GF-D8 (cell line): ENCODE measurements around the gene STC2.
"Not testable (repeated sequence)": the region's sequence is repeated elsewhere in the genome, so short reads cannot be mapped to it uniquely, and the experiment has no call there.

Experiments used
- DNase-seq: peaks from one replicate; lab custom pipeline; 2025; lab: John Stamatoyannopoulos, UW

Gene STC2, protein sequence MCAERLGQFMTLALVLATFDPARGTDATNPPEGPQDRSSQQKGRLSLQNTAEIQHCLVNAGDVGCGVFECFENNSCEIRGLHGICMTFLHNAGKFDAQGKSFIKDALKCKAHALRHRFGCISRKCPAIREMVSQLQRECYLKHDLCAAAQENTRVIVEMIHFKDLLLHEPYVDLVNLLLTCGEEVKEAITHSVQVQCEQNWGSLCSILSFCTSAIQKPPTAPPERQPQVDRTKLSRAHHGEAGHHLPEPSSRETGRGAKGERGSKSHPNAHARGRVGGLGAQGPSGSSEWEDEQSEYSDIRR

DNA sequence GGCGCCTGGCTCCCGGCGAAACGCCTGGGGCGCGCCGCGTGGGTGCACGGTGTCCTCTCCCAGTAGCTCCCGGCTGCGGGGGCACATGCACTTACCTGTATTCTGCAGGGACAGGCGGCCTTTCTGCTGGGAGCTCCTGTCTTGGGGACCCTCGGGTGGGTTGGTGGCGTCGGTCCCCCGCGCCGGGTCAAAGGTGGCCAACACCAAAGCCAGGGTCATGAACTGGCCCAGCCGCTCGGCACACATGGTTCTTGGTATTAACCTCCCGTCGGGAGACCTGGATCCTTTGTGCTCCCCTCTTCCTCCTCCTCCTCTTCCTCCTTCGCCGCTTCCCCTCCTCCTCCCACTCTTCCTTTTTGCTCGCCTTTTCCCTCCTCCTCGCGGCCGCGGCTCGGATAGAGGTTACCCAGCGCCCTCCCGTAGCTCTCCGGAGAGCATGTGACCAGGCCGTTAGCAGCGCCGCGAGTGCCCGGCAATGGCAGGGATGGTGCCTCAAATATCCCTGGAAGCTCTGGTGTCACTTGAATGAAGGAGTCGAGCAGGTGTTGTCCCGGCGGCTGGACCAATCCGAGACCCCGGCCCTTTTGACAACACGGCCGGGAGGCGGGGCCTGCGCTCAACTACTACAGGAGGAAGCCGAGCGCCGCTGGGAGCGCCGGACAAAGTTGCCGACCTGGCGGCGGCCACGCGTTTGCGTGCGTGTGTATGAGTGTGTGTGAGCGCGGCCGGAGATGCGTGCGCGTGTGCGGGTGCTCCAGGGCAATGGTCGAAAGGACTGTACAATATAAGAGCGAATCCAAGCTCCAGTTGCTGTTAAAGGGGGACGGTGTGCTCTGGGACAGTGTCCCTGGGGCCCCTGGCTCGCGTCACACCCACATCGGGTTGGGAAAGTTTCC is at the start of gene STC2:
Gene STC2, minus strand, starts transcription at position 467 of the 896 bp plus-strand sequence. Its CDS starts 221 bp downstream, at position 246.
- peak; percentile 78 for DNase-seq

DNA sequence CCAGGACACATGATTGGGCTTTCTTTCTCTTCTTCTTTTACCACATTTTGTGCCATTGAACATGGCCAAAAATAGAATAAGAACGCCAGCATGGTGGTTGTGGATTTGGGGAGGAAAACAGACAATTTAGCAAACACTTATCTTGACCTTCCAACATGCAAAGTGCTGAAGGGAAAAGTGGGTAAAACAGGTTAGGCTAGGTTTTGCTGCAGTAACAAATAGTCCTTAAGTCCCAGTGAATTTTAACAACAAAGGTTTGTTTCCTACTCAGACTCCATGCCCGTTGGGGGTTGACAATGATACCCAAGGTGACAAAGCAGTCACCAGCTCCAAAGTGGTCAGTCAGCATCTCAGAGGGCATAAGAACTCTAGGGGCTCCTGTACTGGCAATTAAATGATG is 43.2 kb upstream of the STC2 start:
- no peak for DNase-seq

GRCh38 chr5:173363406-173363805 is 35.2 kb upstream of the STC2 start:
- not testable (repeated sequence) for DNase-seq

DNA sequence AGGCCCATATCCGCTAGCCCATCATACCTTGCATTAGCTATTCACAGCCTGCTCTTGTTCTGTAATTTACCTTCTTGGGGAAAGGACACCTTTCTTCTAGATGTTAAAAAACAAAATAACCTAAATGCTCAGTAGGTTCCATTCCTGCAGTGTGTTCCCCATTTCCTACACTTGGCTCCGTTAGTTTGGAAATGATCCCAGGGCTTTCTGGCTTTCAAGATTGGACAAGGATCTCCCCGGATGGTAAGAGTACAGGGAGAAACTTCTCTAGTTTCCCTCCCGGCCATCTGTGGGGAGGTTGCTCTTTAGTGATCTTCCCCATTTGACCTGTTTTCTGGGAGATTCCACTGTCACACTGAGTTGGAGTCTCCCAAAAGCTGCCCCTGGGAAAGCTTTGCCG is 27.3 kb upstream of the STC2 start:
- no peak for DNase-seq

DNA sequence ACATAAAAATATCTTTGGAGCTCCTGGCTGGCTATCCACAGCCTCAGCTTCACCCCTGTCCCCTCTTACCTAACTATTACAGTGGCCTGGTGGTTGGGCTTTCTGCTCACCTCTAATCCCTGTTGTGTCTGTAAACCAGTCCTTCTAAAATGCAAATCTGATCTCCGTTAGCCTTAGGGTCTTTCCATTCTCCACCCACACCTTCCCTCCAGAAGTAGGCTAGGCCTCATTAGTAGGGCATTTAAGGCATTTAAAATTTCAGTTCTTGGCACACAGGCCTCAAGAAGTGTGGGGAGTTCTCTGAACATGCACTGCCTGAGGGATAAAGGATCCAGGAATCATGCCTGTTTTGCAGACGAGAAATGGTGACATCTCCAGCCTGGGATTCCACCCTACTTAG is 26.4 kb upstream of the STC2 start:
- no peak for DNase-seq

DNA sequence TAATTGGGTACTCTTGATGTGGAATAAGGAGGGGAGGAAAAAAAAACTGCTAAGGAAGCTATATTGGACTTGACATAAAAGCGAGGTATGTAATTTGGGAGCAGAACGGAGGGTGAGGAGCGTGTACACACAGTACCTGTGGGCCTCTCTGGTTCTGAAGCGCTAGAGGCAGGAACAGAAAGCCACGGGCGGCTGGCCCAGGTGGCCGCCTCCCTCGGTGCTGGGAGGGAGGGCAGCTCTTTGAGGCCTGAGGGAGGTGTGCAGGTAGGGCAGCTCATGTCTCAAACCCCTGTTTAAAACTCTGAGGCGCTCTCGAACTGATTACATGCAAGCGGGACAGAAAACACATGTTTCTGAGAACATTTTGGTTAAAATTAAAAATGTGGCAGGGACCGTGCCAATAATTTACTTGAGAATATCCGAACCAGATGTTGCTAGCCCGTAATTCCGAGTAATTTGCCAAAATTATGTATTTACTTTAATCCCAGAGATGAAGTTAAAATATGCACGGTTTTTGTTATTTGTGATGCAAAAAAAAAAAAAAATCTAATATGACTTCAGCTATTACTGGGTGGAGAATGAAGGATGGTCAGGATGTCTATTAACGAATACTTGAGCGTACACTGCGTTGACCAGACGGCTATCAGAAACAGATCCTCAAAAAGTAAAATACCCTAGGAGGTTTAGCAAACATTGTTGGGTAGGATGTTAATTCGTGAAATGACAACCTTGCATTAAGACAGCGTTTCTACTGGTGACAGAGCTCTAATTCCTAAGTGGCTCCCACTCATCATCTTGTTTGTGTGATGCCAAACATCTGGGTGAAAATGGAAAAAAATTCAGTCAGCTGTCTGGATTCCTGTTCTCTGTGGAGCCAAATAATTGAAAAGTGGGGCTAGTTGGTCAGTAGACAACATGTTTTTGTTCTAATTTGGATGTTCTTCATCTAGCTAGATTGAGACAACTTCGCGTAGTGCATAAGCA is 24.4 kb upstream of the STC2 start:
- no peak for DNase-seq

GRCh38 chr5:173342813-173343755 is 14.9 kb upstream of the STC2 start:
- DNase-seq: no peak

DNA sequence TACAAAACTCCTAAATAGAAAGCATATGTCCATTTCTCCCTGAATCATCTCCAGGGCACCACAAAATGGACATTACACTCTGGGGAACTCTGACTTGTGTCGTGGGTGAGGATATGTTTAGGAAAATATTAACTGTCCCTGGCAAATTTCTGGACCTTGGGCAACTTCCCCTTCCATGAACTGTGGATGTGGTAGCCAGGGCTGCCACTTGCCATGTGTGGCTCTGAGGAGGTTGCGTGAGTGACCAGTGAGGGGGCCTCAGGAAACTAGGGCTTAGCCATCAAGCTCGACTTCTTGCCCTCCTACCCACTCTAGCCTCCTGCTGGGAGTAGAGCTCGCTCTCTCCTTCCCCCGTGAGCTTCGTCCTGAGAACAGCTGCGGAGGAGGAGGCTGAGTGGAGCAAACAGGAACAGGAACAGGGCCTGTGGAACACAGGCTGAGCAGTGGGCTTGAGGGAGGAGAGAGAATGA is 13.8 kb upstream of the STC2 start:
- peak; percentile 14 for DNase-seq

- no peak for DNase-seq
These were observed 12.8 kb upstream of the STC2 start for GRCh38 chr5:173340984-173341383.

GRCh38 chr5:173340451-173340850 is 12.2 kb upstream of the STC2 start:
- no peak for DNase-seq

GRCh38 chr5:173339286-173339685 is 11.1 kb upstream of the STC2 start:
- DNase-seq: no peak

- DNase-seq: no peak
These were observed 10.3 kb upstream of the STC2 start for GRCh38 chr5:173338380-173339015.

DNA sequence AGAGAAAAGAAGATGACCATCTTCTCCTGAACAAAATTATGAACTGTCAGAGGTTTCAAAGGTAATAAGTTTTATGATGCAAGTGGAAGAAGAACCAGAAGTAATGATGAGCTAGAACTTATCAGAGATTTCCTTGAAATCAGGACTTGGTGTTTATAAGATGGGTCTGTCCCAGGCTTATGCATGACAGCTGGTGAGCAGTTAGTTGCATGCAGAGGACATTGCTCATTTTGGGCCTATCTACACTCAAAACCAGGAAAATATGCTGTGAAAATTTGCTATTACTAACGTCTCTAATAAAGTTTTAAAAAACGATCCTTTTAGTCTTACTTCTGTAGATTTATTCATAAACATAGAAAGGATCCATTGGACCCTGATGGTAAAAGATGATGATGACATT is 6.6 kb upstream of the STC2 start:
- DNase-seq: no peak

GRCh38 chr5:173333925-173334661 is 5.9 kb upstream of the STC2 start:
- DNase-seq: no peak

DNA sequence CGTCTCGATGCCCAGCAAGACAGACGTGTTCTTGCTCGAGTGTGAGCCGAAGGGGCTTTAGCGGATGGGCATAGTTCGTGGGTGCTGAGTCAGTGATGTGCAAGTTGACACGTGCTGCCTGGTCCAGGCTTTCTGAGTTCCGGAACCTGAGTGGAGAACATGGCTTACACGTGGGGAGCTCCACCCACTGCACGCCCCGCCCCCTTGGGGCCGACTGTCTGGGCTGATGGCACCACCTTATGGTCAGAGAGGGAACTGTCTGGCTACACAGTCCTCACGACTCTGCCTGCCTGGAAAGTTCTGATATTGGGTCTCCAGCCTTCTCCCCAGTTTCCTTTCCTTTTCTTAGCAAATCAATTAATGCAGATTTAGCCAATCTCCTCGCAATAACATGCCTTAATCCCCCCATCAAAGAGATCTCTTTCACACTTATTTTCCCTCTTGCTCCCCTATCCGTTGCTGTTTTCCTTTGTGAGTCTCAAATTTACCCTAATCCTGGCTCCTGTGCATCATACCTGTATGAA is 3.8 kb upstream of the STC2 start:
- DNase-seq: peak; percentile 55

- no peak for DNase-seq
These were observed 3.1 kb upstream of the STC2 start for GRCh38 chr5:173331287-173331686.

DNA sequence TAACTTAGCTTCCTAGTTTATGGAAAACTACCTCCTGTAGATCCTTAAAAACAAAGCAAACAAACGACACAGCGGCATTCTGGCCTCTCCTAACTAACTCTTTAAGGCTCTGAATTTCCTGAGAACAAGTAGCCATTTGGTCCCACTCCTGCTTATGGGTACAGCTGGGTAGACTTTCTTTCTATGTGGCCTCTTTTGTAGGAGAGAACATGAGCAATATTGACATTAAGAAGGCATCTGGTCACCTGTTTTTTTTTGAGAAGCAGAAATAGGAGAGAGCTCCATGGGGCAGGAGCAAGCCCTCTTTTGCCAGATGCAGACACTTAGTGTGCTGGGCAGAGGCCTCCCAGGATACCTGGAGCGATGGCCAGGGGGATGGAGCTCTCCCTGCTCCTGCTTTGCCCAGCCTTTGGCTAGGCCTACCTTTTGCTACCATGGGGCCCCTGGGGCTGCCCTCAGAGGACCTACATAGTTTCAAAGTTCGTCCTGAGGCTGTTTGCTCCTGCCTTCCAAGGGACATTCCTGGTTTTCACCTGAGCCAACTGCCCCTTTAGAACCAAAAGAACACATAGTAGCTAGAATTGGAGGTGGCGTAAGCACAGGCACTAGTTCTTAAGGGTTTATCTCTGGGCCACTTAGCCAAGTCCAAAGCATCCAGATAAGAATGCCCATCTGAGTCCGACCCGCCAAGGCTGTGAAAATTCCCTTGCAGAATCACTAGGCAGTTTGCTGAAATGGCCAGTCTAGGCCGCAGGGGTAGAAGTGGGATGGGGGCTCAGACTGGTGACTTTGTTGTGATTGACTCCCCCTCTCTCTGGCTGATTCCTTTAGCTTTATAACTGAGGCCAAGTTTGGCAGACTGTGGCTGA is 2.4 kb upstream of the STC2 start:
- DNase-seq: no peak
